Tibial nerve (tissue), 4 donors: ENCODE measurements around the gene MMD.

Experiments used
- EP300 ChIP-seq, 2 donors: sonication (generic); formaldehyde crosslinking; IDR thresholded peaks; one replicate each; pipeline ENCODE4 v1.6.1; 2017; ENCODE audit warnings: antibody characterized with exemption in 2 of 2, mild to moderate bottlenecking in 1 of 2
- TF ChIP-seq, protein P1 (sequence below), 5 experiments: fragments of 200-600 bp in 3 of 5; fragments of 450-650 bp in 2 of 5; sonication (generic) in 3 of 5; IDR thresholded peaks; one replicate each; pipeline ENCODE4 v1.5.1; 2016 to 2019; ENCODE audit warnings: antibody characterized with exemption in 5 of 5, mild to moderate bottlenecking in 3 of 5, moderate library complexity in 2 of 5

- no peak for TF ChIP-seq EP300 (IDR thresholded peaks at IDR 0.05)
- TF ChIP-seq, protein P1, sequence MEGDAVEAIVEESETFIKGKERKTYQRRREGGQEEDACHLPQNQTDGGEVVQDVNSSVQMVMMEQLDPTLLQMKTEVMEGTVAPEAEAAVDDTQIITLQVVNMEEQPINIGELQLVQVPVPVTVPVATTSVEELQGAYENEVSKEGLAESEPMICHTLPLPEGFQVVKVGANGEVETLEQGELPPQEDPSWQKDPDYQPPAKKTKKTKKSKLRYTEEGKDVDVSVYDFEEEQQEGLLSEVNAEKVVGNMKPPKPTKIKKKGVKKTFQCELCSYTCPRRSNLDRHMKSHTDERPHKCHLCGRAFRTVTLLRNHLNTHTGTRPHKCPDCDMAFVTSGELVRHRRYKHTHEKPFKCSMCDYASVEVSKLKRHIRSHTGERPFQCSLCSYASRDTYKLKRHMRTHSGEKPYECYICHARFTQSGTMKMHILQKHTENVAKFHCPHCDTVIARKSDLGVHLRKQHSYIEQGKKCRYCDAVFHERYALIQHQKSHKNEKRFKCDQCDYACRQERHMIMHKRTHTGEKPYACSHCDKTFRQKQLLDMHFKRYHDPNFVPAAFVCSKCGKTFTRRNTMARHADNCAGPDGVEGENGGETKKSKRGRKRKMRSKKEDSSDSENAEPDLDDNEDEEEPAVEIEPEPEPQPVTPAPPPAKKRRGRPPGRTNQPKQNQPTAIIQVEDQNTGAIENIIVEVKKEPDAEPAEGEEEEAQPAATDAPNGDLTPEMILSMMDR (IDR thresholded peaks at IDR 0.05), result no peak
Observed at GRCh38 chr17:55436224-55437158, 14.9 kb upstream of the MMD start.
